ENCODE results near the gene DGKB.

The DGKB gene

GRCh38 chr7:14858866-14859265 is 43.7 kb downstream of the DGKB start:
- DNase-seq, result no peak

GRCh38 chr7:14858410-14858809 is 44.1 kb downstream of the DGKB start:
- no peak for DNase-seq

DNA sequence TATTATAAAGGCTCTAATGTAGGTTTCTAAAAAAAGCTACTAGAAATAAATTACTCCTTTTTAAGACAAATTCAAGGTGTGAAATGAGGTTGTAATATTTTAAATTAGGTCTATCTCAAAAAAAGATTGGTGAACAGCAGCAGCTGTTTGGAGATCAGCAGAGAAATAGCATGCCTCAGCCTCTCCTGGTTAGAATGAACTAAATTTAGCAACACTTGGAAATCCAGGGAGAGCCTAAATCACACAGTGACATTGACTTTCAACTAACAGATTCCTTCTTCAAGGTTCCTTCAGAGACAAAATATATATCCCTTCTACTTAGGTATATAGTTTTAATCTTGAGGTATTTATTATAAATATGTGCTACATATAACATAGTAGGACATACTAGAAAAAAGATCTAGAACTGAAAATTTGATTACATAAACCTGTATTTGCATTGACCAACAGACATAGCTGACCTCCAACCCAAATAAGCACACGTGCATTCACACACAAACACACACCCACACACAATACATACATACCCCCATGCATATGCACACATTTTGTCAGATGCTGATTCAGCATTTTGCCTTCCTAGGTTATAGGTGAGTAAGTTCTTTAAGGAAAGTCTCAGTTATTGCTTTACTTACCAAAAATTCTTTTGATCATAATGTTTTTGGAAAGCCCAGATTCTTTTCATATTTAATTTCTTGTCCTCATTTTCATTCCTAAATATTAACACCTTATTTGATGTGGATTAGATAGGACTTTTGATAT is 47.3 kb downstream of the DGKB start:
- no peak for DNase-seq

DNA sequence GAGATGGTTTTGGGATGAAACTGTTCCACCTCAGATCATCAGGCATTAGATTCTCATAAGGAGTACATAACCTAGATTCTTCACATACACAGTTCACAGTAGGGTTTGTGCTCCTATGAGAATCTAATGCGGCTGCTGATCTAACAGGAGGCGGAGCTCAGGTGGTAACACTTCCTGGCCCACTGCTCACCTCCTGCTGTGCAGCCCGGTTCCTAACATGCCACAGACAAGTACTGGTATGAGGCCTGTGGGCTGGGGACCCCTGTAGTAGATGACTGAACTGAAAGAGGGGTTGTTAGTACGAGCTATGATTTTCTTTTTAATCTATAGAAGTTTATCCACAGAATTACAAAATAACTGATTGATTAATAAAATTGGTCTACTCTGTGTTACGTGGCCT is 48.1 kb downstream of the DGKB start:
- no peak for DNase-seq

- no peak for DNase-seq
Measured at GRCh38 chr7:14851610-14852009, 50.9 kb downstream of the DGKB start.

DNA sequence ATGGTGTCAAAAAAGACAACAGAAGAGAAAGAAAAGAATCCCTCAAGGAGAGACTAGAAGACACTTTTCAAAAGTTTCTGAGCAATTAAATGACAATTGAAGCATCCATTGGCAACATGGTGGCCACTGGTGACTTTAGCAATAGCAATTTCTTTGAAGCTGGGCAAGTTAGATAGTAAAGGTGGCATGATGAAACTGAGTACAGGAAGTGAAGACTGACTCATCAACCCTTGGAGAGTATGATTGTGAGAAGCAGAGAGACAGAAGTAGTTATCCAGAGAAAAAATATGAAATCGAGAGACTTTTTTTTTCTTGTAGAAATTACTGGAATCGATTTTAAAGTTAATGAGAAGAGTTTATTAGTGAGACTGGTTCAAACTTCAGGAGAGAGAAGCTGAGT is 52.5 kb downstream of the DGKB start:
- DNase-seq, result no peak

DNA sequence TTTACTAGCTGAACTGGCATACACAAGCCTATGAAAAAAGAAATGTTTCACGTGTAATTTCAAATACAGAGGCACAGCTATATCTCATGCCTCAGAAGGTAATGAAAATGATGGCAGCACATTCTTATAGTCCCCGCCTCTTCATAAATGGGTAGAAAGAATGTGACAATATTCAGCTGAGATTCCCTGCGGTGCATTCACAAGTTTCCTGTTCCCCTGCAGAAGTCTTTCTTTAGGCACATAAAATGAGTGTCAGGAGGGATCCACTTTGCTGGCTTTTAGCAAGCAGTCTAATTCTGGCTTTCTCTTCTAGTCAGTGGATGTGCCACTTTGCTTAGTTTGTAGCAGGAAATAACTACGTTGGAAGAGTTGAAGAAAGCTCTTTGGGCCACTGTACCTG is 56.1 kb downstream of the DGKB start:
- DNase-seq, result no peak

GRCh38 chr7:14843755-14844154 is 58.8 kb downstream of the DGKB start:
- DNase-seq, result no peak

DNA sequence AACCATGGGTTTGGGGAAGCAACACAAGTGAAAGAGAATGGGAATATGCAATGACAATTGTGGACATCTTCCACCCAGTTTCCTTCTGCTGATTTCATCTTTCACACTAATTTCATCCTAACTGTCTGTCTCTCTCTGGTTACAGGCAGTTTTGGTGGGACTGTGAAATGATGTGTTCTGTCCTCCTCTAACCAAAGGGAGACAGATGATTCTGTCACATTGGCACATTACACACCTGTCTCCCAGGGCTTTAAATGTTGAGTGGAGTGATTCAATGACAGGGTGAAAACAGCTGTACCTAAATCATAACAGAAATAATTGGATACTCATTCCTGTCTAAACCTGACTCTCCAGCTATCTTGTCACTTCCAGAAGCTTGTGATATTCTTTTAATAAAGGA is 60.0 kb downstream of the DGKB start:
- DNase-seq, result no peak

DNA sequence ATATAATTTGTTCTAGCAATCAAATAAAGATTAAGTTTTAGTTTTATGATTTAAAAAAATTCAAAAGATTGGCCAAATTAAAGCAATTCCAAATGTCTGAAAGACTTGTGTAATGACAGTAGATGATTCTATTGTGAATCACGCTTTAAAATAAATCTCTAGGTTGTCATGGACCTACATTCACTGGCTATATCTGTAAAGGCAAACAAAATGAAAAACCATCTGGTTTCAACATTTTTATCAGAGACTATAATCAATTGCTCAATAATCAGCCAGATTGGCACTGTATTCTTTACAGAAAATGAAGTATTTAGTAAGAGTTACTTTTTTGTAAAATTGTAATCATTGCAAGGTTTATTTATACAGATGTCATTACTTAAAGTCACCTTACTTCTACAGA is 60.7 kb downstream of the DGKB start:
- no peak for DNase-seq

GRCh38 chr7:14841086-14841485 is 61.5 kb downstream of the DGKB start:
- no peak for DNase-seq

GRCh38 chr7:14839307-14839706 is 63.2 kb downstream of the DGKB start:
- DNase-seq, result no peak

- DNase-seq, result no peak
Measured at GRCh38 chr7:14837216-14837615, 65.3 kb downstream of the DGKB start.

DNA sequence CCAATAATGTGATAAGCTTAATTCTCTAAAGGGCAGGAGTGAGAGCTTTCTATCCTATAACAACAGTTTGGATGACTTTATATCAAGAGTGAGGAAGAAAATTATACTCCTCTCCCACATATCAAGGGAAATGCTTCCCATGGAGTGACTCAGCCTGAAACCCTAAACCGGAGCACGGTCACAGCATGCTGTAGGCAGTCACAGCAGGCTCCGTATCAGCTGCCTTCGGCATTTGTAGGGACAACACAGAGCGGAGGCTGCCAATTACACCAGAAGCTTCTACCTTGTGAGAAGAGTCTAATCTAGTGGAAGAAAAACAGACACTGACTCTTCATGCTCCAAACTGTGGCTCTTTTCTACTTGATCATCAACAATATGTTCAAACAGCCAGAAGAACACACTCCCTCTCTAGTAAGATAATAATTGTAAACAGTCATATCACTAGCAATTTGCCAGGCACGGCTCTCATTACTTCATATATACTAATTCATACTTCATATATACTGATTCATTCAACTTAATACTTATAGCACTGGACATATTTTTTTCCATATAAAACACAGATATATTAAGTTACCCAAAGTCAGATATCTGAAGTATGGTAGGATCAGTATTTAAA is 65.9 kb downstream of the DGKB start:
- DNase-seq, result no peak

GRCh38 chr7:14836006-14836405 is 66.5 kb downstream of the DGKB start:
- DNase-seq, result no peak

GRCh38 chr7:14835384-14835783 is 67.2 kb downstream of the DGKB start:
- no peak for DNase-seq

DNA sequence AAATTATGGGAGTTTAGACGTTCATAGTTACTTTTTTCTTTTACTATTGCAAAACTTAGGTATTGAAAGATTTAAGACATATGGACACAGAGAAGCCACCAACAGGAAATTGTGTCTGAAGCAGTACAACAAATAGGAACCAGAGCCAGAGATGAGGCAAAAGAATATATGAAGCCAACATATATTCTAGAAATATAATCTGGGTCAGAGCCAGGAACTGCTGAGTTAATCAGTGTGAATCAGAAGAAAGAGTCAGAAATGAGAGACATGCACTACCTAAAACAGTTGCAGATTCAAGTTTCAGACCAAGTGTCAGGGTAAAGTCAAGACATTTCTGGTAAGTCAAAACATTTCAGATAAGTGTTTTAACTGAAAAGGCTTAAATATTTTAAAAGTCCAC is 67.7 kb downstream of the DGKB start:
- DNase-seq, result no peak

- DNase-seq, result no peak
Measured at GRCh38 chr7:14834456-14834855, 68.1 kb downstream of the DGKB start.

- no peak for DNase-seq
Measured at GRCh38 chr7:14833707-14834106, 68.8 kb downstream of the DGKB start.

- DNase-seq, result no peak
Measured at GRCh38 chr7:14828053-14828452, 74.5 kb downstream of the DGKB start.

GRCh38 chr7:14826426-14826825 is 76.1 kb downstream of the DGKB start:
- DNase-seq, result no peak

DNA sequence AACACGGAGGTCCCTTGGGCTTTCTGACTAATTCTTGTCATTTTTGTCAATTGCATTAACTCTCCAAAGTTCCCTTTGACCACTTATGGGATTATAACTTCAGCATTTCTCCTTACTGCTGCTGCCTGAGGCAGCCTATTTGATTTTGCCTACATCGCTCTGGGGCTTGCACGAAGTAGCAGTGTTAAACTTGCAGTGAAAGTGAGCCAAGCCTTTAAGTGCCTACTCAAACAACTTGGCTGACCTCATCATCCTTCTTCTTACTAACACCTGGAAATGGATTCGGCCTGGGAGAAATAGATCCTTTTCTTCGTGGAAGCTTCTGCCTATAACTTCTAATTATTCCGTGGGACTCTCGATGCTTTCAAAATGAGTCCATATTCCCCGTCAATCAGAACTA is 76.6 kb downstream of the DGKB start:
- no peak for DNase-seq

- DNase-seq, result no peak
Measured at GRCh38 chr7:14822481-14822854, 80.1 kb downstream of the DGKB start.

DNA sequence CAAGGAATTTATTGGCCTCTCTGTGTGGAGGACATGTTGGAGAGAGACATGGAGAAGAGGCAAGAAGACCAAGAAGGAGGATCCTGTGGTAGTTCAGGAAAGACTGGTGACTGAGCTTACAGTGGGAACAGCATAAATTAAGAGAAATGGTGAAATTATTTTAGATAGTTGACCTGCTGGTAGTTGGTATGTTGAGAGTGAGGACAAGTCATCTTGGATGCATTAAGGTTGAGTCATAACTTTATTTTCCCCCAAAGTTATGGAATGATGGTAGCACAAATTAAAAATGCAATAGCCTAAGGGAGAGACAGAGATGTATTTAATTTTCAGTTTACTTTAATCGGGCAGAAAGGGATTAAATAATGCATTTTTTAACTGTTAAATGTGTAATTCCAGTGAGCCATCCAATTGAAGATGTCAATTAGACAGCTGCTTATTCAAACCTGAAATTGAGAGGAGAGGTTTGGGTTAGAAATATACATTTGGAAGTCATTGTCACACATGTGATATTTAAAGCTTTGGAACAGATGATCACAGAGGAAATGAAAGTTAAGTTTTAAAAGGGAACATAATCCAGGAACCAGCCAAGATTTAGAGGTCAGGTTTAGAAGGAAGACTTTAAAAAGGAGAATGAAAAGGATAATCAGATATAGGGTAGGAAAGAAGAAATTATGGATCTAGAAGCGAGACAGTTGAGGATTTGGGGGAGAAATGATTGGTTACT is 80.6 kb downstream of the DGKB start:
- DNase-seq, result no peak
